Measurements from ENCODE around the gene GCHFR.

Gene GCHFR

GRCh38 chr15:40806672-40807027, 42.8 kb downstream of the GCHFR start:
- Histone ChIP-seq H3K36me3 (ENCODE audit: insufficient read depth, low read length) (peaks cover 8% of the 10 kb centered on the region), H3K4me1 (ENCODE audit: insufficient read depth, low read length) (peaks cover 15% of the 10 kb centered on the region), H3K27ac (ENCODE audit: low read depth, low read length) (peak overlapping the region; percentile 90), H3K27me3 (ENCODE audit: control insufficient read depth in 1 of 2, insufficient read depth in 2 of 2, low read length in 2 of 2) (no peaks in the 10 kb centered on the region), H3K9me3 (ENCODE audit: low read length) (no peaks in the 10 kb centered on the region), H3K9ac (ENCODE audit: low read length) (peak overlapping the region; percentile 93), H3K4me3 (ENCODE audit: low read depth in 1 of 2, low read length in 2 of 2) (peak overlapping the region; percentile 60 to 100)

GRCh38 chr15:40807028-40807887, 43.4 kb downstream of the GCHFR start, which contains the start of the genes DNAJC17 and ZFYVE19:
TSS of gene DNAJC17 (minus strand) at chr15:40807473. CDS start at chr15:40807446, 27 bp downstream.
TSS of gene ZFYVE19 (plus strand) at chr15:40807089. CDS start at chr15:40807590, 501 bp downstream.
- H3K4me1 ChIP-seq (ENCODE audit: insufficient read depth, low read length), result peaks cover 15% of the 10 kb centered on the region
- H3K36me3 ChIP-seq (ENCODE audit: insufficient read depth, low read length), result peaks cover 9% of the 10 kb centered on the region
- no peaks in the 10 kb centered on the region for H3K27me3 ChIP-seq (ENCODE audit: control insufficient read depth in 1 of 2, insufficient read depth in 2 of 2, low read length in 2 of 2)
- H3K4me3 ChIP-seq (ENCODE audit: low read depth in 1 of 2, low read length in 2 of 2), result peak within 1 kb of the TSS; percentile 60 to 100
- H3K9ac ChIP-seq (ENCODE audit: low read length), result peak within 1 kb of the TSS; percentile 93
- H3K27ac ChIP-seq (ENCODE audit: low read depth, low read length), result peak within 1 kb of the TSS; percentile 90
- no peaks in the 10 kb centered on the region for H3K9me3 ChIP-seq (ENCODE audit: low read length)

- H3K27me3 ChIP-seq (ENCODE audit: control insufficient read depth in 1 of 2, insufficient read depth in 2 of 2, low read length in 2 of 2), result no peaks in the 10 kb centered on the region
- no peak overlapping the region for H3K9ac ChIP-seq (ENCODE audit: low read length)
- peaks cover 10% of the 10 kb centered on the region for H3K36me3 ChIP-seq (ENCODE audit: insufficient read depth, low read length)
- H3K27ac ChIP-seq (ENCODE audit: low read depth, low read length), result peak overlapping the region; percentile 55
- peak overlapping the region; percentile 60 to 100 for H3K4me3 ChIP-seq (ENCODE audit: low read depth in 1 of 2, low read length in 2 of 2)
- H3K4me1 ChIP-seq (ENCODE audit: insufficient read depth, low read length), result peaks cover 15% of the 10 kb centered on the region
- H3K9me3 ChIP-seq (ENCODE audit: low read length), result no peaks in the 10 kb centered on the region
Measured at GRCh38 chr15:40807888-40808461, 44.1 kb downstream of the GCHFR start.

GRCh38 chr15:40808861-40809450, 45.1 kb downstream of the GCHFR start:
- Histone ChIP-seq H3K27ac (ENCODE audit: low read depth, low read length) (no peak overlapping the region), H3K36me3 (ENCODE audit: insufficient read depth, low read length) (peaks cover 17% of the 10 kb centered on the region), H3K4me3 (ENCODE audit: low read depth in 1 of 2, low read length in 2 of 2) (no peak overlapping the region), H3K9ac (ENCODE audit: low read length) (no peak overlapping the region), H3K27me3 (ENCODE audit: control insufficient read depth in 1 of 2, insufficient read depth in 2 of 2, low read length in 2 of 2) (no peaks in the 10 kb centered on the region), H3K4me1 (ENCODE audit: insufficient read depth, low read length) (peaks cover 15% of the 10 kb centered on the region), H3K9me3 (ENCODE audit: low read length) (no peaks in the 10 kb centered on the region)

DNA sequence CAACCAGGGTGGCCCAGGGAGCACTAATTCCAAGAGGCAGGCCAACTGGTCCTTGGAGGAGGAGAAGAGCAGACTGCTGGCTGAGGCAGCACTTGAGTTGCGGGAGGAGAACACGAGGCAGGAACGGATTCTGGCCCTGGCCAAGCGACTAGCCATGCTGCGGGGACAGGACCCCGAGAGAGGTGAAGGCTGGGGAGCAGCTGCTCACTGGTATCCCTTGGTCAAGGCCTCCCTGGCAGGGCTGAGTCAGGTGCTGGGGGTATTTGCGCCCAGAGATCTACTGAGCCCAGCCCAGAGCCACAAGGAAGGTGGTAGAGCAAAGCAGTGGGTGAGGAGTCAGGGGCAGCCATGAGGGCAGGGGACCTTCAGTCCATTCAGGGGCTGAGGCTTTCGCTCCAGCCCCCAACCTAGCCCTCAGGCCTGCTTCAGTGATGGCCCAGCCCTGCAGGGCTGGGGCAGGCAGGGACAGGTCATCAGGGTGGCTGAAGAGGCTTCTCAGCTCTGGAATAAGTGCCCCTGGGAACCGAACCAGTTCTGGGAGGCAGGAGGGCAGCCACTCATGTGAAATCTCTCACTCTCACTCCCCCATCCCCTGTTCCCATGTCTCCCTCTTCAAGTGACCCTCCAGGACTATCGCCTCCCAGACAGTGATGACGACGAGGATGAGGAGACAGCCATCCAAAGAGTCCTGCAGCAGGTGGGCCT, 49.0 kb downstream of the GCHFR start:
- peaks cover 9% of the 10 kb centered on the region for H3K4me1 ChIP-seq (ENCODE audit: insufficient read depth, low read length)
- no peak overlapping the region for H3K27ac ChIP-seq (ENCODE audit: low read depth, low read length)
- no peak overlapping the region for H3K4me3 ChIP-seq (ENCODE audit: low read depth in 1 of 2, low read length in 2 of 2)
- no peaks in the 10 kb centered on the region for H3K9me3 ChIP-seq (ENCODE audit: low read length)
- H3K27me3 ChIP-seq (ENCODE audit: control insufficient read depth in 1 of 2, insufficient read depth in 2 of 2, low read length in 2 of 2), result no peaks in the 10 kb centered on the region
- H3K36me3 ChIP-seq (ENCODE audit: insufficient read depth, low read length), result peaks cover 28% of the 10 kb centered on the region
- H3K9ac ChIP-seq (ENCODE audit: low read length), result no peak overlapping the region

DNA sequence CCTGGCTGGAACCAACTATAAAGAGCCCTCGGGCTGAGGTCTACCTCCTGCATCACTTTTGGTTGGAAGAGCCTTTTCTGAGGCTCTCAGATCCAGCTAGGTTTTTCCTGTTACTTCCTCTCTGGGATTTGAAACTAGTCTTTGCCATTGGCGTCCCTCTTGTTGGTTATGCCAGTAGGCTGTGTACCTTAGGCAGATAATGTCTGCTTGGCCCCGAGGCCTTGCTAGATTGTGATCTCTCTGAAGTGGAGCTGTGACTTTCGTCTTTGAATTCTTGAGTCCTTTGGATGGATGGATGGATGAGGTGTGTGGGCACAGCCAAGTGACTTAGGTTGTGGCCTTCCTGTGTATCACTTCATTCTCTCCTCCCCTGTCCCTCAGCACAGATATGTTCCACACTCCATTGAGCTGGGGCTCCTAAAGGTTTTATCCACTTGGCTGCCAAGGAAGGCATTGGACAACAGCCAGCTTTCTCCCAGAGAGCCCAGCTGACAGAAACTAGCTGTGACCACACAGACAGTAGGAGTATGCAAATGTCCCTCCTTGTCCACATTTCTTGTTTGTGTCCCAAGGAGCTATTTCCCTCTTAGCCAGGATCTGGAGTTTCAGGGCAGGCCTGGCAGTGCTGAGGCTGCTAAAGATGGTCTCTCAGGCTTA, 51.3 kb downstream of the GCHFR start:
- no peaks in the 10 kb centered on the region for H3K9me3 ChIP-seq (ENCODE audit: low read length)
- H3K4me3 ChIP-seq (ENCODE audit: low read depth in 1 of 2, low read length in 2 of 2), result no peak overlapping the region
- H3K9ac ChIP-seq (ENCODE audit: low read length), result no peak overlapping the region
- peaks cover 28% of the 10 kb centered on the region for H3K36me3 ChIP-seq (ENCODE audit: insufficient read depth, low read length)
- H3K4me1 ChIP-seq (ENCODE audit: insufficient read depth, low read length), result no peaks in the 10 kb centered on the region
- no peaks in the 10 kb centered on the region for H3K27me3 ChIP-seq (ENCODE audit: control insufficient read depth in 1 of 2, insufficient read depth in 2 of 2, low read length in 2 of 2)
- no peak overlapping the region for H3K27ac ChIP-seq (ENCODE audit: low read depth, low read length)

All from muscle layer of colon (tissue), 2 donors.